Vagina (tissue), 2 donors: Measurements from ENCODE around the gene HSBP1L1.

Experiments used
- CTCF ChIP-seq, 3 experiments: fragments of 450-650 bp in 2 of 3; fragments of 200-600 bp in 1 of 3; sonication (generic) in 1 of 3; IDR thresholded peaks; one replicate each; pipeline ENCODE4 v1.5.1; 2017 to 2019; ENCODE audit warnings: antibody characterized with exemption in 3 of 3, mild to moderate bottlenecking in 2 of 3, moderate library complexity in 2 of 3
- POLR2AphosphoS5 ChIP-seq, 2 donors: sonication (generic); formaldehyde crosslinking; IDR thresholded peaks; one replicate each; pipeline ENCODE4 v1.9.0; 2017; ENCODE audit warnings: antibody characterized with exemption in 2 of 2, mild to moderate bottlenecking in 2 of 2, low read depth in 1 of 2; ENCODE audit not compliant: insufficient read depth in 1 of 2

GRCh38 chr18:79979843-79980242, 15.4 kb downstream of the HSBP1L1 start:
- no peak for TF ChIP-seq POLR2AphosphoS5 (IDR thresholded peaks at IDR 0.05; ENCODE audit: insufficient read depth in 1 of 2, low read depth in 1 of 2)
- no peak for TF ChIP-seq CTCF (IDR thresholded peaks at IDR 0.05)
